Stimulated activated CD4-positive, alpha-beta T cell treated with anti-CD3 and anti-CD28 coated beads, Interleukin-4, amount 100 ng/mL, for 1 hour (primary cell): ENCODE data around the gene ELN.

Experiments used
- DNase-seq: peaks from one replicate; pipeline ENCODE4 v3.0.0-alpha.2; 2020

ELN gene

GRCh38 chr7:74097937-74098614 is 70.1 kb downstream of the ELN start:
- DNase-seq = no peak

- DNase-seq = no peak
Measured at GRCh38 chr7:74099031-74099430, 71.1 kb downstream of the ELN start.

- no peak for DNase-seq
Measured at GRCh38 chr7:74101061-74101681, 73.2 kb downstream of the ELN start.

GRCh38 chr7:74103219-74103772 is 75.3 kb downstream of the ELN start:
- DNase-seq = no peak

DNA sequence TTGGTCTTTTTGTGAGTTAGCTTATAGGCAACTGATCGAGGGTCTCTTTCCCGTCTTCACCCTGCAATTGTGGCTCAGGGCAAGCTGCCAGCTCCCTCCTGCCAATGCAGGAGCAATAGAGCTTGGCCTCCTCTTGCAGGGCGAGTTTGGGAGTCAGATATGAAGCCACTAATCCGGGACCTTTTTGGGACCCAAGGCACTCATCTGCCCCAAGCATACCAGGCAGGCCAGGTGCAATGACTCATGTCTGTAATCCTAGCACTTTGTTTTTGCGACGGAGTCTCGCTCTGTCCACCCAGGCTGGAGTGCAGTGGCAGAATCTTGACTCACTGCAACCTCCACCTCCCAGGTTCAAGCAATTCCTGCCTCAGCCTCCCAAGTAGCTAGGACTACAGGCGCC is 76.7 kb downstream of the ELN start:
- DNase-seq = no peak

DNA sequence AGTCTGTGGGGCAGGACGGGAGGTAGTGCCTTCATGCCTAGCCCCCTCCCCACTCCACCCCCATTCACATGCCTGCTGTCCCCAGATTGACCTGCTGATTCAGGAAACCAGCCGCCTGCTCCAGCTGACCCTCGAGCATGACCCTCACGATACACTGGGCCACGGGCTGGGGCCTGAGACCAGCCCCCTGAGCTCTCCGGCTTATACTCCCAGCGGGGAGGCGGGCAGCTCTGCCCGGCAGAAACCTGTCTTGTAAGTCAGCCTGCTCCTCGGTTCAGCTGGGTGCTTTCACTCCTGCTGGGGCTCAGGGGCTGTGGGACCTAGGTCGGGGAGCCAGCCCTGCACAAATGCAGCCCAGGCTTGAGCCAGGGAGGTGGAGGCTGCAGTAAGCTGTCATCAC is 78.0 kb downstream of the ELN start:
- no peak for DNase-seq

GRCh38 chr7:74106846-74107245 is 78.9 kb downstream of the ELN start:
- DNase-seq = no peak

DNA sequence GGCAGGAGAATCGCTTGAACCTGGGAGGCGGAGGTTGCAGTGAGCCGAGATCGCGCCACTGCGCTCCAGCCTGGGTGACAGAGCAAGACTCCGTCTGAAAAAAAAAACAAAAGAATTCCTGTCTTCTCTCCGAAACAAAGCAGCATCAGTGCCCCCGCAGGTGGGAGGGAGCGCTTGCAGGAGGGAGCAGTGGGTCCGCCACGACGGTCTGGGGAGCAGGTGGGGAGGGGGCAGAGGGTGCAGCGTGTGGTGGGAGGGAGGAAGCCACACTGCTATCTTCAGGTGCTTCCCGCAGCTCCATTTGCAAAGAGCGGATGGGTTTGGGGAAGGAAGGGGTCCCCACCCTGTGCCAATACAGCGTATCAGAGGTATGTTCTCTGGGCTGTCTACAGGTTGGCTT is 87.4 kb downstream of the ELN start:
- DNase-seq = no peak

- no peak for DNase-seq
Measured at GRCh38 chr7:74116356-74116755, 88.4 kb downstream of the ELN start.
